Keratinocyte (primary cell): Measurements from ENCODE around the gene CENPP. TPM values are rescaled to one million over a fixed set of nuclear protein-coding genes. Genes with fewer than 3 reads are reported as not detected.
A peak's percentile ranks its signal among the peaks of the same experiment; 100 is the strongest.

ENCODE experiments used
- DNase-seq: peaks from one replicate; pipeline ENCODE4 v3.0.0-alpha.2; 2011; ENCODE audit warnings: low read depth, missing footprints, low spot score
- FAIRE-seq: peaks from 2 replicates; lab custom pipeline; 2011; peaks lifted over from hg19 to GRCh38; lab: Jason Lieb, UNC
- H2AFZ ChIP-seq: 2 replicates; pipeline ENCODE4 v1.6.0; 2012; ENCODE audit warnings: low read length, control low read depth, inconsistent platforms; ENCODE audit not compliant: control insufficient read depth
- H3K27ac ChIP-seq: 2 replicates; pipeline ENCODE4 v1.5.1; 2011; ENCODE audit warnings: low read length; ENCODE audit not compliant: control insufficient read depth, insufficient read depth
- H3K27me3 ChIP-seq: 3 replicates; pipeline ENCODE4 v1.6.0; 2011; ENCODE audit warnings: low read length; ENCODE audit not compliant: control insufficient read depth, insufficient read depth; ENCODE audit errors: extremely low read depth
- H3K36me3 ChIP-seq, 2 experiments: 2 replicates in 1 of 2; 3 replicates in 1 of 2; pipeline ENCODE4 v1.5.1; 2011; ENCODE audit warnings: low read length in 2 of 2, mild to moderate bottlenecking in 1 of 2; ENCODE audit not compliant: control insufficient read depth in 2 of 2, insufficient read depth in 2 of 2; ENCODE audit errors: extremely low read depth in 1 of 2
- H3K4me1 ChIP-seq: 3 replicates; pipeline ENCODE4 v1.5.1; 2011; ENCODE audit warnings: low read length; ENCODE audit not compliant: control insufficient read depth, insufficient read depth; ENCODE audit errors: extremely low read depth
- H3K4me2 ChIP-seq: 3 replicates; pipeline ENCODE4 v1.6.0; 2011; ENCODE audit warnings: low read depth, low read length; ENCODE audit not compliant: control insufficient read depth, insufficient read depth; ENCODE audit errors: extremely low read depth
- H3K4me3 ChIP-seq, 3 experiments: fragments of 200-600 bp in 1 of 3; sonication (generic) in 1 of 3; 2 replicates in 2 of 3; 3 replicates in 1 of 3; pipeline ENCODE4 v1.5.1; 2011 to 2016; ENCODE audit warnings: low read length in 3 of 3, mild to moderate bottlenecking in 3 of 3, control low read depth in 2 of 3, inconsistent platforms in 1 of 3, low read depth in 1 of 3, mixed read lengths in 1 of 3, mixed run types in 1 of 3, moderate library complexity in 1 of 3; ENCODE audit not compliant: control insufficient read depth in 2 of 3, insufficient read depth in 2 of 3; ENCODE audit errors: extremely low read depth in 1 of 3
- H3K79me2 ChIP-seq: 2 replicates; pipeline ENCODE4 v1.6.0; 2012; ENCODE audit warnings: low read length; ENCODE audit not compliant: control insufficient read depth, insufficient read depth
- H3K9ac ChIP-seq: 3 replicates; pipeline ENCODE4 v1.6.0; 2011; ENCODE audit warnings: low read length; ENCODE audit not compliant: control insufficient read depth, insufficient read depth; ENCODE audit errors: extremely low read depth
- H3K9me1 ChIP-seq: 3 replicates; pipeline ENCODE4 v1.6.0; 2011; ENCODE audit warnings: low read length; ENCODE audit not compliant: control insufficient read depth, insufficient read depth; ENCODE audit errors: extremely low read depth
- H3K9me3 ChIP-seq: 2 replicates; pipeline ENCODE4 v1.5.1; 2012; ENCODE audit warnings: low read depth, low read length; ENCODE audit not compliant: control insufficient read depth
- H4K20me1 ChIP-seq: 3 replicates; pipeline ENCODE4 v1.6.0; 2011; ENCODE audit warnings: low read length; ENCODE audit not compliant: control insufficient read depth, insufficient read depth; ENCODE audit errors: extremely low read depth
- EZH2 ChIP-seq: IDR thresholded peaks from one replicate; pipeline ENCODE4 v1.6.1; 2012; ENCODE audit warnings: inconsistent platforms, mild to moderate bottlenecking, low read length, moderate library complexity
- dilution Hi-C: fragments of 300-500 bp; cut with MboI; formaldehyde crosslinking; loops from one replicate; pipeline ENCODE4 v1.7.0; 2020; ENCODE audit warnings: low sequenced_read_pairs; ENCODE audit not compliant: extremely low pct_ligation_motif_present
- polyA plus RNA-seq, 5 experiments: library from polyadenylated mRNA; depleted of rRNA in 3 of 5; stranded (reverse) in 3 of 5; stranded (forward) in 1 of 5; unstranded in 1 of 5; fragments of >200 nt; gene quantifications; 1 replicate in 1 of 5; 2 replicates in 3 of 5; 3 replicates in 1 of 5; pipeline versions ENCODE4 v1.2.1 to v1.2.3, GENCODE V29; 2011 to 2012; ENCODE audit warnings: missing spikeins in 2 of 5, low read depth in 1 of 5, low replicate concordance in 1 of 5
- TF ChIP-seq, protein P1 (sequence below), 3 experiments: IDR thresholded peaks in 1 of 3; conservative IDR thresholded peaks in 1 of 3; optimal IDR thresholded peaks in 1 of 3; 2 replicates in 2 of 3; 3 replicates in 1 of 3; pipeline versions ENCODE3 to v1.5.1; 2011; ENCODE audit warnings: low read length in 3 of 3, mild to moderate bottlenecking in 3 of 3, moderate library complexity in 2 of 3, control low read depth in 1 of 3, inconsistent platforms in 1 of 3; ENCODE audit not compliant: insufficient read depth in 2 of 3; ENCODE audit errors: extremely low read depth in 1 of 3

CENPP gene
- polyA plus RNA-seq, 1 donor (not counting 4 experiments of a cell fraction or from before 2014, with no cell fraction given), result 6.7 TPM

DNA sequence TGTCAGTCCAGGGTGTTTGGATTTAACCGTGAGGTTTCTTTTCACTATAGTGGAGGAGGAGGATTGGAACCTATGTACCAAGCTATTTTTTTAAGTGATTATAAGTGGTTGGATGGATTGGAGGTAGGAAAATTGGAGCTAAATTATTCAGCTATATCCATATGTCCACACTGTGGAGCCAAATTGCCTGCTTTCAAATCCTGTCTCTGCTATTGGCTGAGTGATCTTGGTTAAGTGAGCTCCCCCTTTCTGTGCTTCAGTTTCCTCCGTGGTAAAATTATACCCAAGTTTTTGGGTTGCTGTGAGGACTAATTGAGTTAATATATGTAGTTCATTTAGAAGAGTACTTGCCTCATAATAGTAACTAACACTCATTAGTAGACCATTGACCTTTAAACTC is 2.5 kb downstream of the CENPP start:
- DNase-seq (no peak), FAIRE-seq (no peak)
- H2AFZ ChIP-seq, result no peak overlapping the region
- no peak overlapping the region for H3K4me3 ChIP-seq
- peaks cover 18% of the 10 kb centered on the region for H3K79me2 ChIP-seq
- no peaks in the 10 kb centered on the region for H3K9me1 ChIP-seq
- H3K9ac ChIP-seq, result peak overlapping the region; percentile 44
- peaks cover 27% of the 10 kb centered on the region for H3K4me1 ChIP-seq
- peak overlapping the region; percentile 59 for H3K27ac ChIP-seq
- dilution Hi-C loops, result no loop called here
- TF ChIP-seq, protein P1, sequence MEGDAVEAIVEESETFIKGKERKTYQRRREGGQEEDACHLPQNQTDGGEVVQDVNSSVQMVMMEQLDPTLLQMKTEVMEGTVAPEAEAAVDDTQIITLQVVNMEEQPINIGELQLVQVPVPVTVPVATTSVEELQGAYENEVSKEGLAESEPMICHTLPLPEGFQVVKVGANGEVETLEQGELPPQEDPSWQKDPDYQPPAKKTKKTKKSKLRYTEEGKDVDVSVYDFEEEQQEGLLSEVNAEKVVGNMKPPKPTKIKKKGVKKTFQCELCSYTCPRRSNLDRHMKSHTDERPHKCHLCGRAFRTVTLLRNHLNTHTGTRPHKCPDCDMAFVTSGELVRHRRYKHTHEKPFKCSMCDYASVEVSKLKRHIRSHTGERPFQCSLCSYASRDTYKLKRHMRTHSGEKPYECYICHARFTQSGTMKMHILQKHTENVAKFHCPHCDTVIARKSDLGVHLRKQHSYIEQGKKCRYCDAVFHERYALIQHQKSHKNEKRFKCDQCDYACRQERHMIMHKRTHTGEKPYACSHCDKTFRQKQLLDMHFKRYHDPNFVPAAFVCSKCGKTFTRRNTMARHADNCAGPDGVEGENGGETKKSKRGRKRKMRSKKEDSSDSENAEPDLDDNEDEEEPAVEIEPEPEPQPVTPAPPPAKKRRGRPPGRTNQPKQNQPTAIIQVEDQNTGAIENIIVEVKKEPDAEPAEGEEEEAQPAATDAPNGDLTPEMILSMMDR (optimal IDR thresholded peaks at IDR 0.05 in 1 of 3, IDR thresholded peaks at IDR 0.05 in 1 of 3, conservative IDR thresholded peaks at IDR 0.05 in 1 of 3; ENCODE audit: extremely low read depth in 1 of 3, insufficient read depth in 2 of 3, low read length in 3 of 3), result peak; percentile 14 to 49 (median 19)
- no peak for TF ChIP-seq EZH2
- peaks cover 0 to 5% of the 10 kb centered on the region in 2 experiments for H3K36me3 ChIP-seq
- no peaks in the 10 kb centered on the region for H3K27me3 ChIP-seq
- peak overlapping the region; percentile 84 for H3K4me2 ChIP-seq
- H4K20me1 ChIP-seq, result no peaks in the 10 kb centered on the region
- H3K9me3 ChIP-seq, result no peaks in the 10 kb centered on the region

DNA sequence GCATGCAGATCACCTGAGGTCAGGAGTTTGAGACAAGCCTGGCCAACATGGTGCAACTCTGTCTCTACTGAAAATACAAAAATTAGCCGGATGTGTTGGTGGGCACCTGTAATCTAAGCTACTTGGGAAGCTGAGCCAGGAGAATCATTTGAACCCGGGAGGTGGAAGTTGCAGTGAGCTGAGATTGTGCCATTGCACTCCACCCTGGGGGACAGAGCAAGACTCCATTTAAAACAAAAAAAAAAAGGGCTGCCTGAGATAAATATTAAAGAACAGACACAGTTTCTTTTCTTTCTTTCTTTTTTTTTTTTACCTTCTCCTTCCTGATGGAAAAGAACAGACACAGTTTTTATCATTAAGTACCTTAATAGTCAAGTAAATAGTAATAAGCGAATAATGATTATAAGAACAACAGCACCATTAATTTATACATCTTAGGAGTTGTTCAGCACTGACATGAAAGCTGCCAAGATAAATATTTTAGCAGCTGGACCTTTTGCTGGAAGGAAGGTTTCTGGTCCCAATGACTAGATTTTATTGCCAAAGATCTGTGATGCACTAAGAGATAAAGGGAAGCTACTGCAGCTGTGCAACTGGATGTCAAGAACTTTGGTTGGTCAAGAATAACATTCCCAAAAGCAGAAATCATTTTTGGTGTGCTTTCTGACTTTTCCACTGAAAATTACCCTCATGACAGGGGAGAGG is 7.0 kb downstream of the CENPP start:
- FAIRE-seq (no peak), DNase-seq (no peak)
- H3K27me3 ChIP-seq, result no peaks in the 10 kb centered on the region
- H4K20me1 ChIP-seq, result no peaks in the 10 kb centered on the region
- no peak overlapping the region for H3K9ac ChIP-seq
- peaks cover 0 to 7% of the 10 kb centered on the region in 2 experiments for H3K36me3 ChIP-seq
- H3K9me3 ChIP-seq, result no peaks in the 10 kb centered on the region
- no peaks in the 10 kb centered on the region for H3K9me1 ChIP-seq
- no peak overlapping the region for H2AFZ ChIP-seq
- no peak overlapping the region for H3K4me2 ChIP-seq
- TF ChIP-seq, protein P1 (optimal IDR thresholded peaks at IDR 0.05 in 1 of 3, IDR thresholded peaks at IDR 0.05 in 1 of 3, conservative IDR thresholded peaks at IDR 0.05 in 1 of 3; ENCODE audit: extremely low read depth in 1 of 3, insufficient read depth in 2 of 3, low read length in 3 of 3), result no peak
- TF ChIP-seq EZH2, result no peak
- no peak overlapping the region for H3K4me3 ChIP-seq
- dilution Hi-C loops, result no loop called here
- no peaks in the 10 kb centered on the region for H3K79me2 ChIP-seq
- H3K4me1 ChIP-seq, result peaks cover 5% of the 10 kb centered on the region
- no peak overlapping the region for H3K27ac ChIP-seq
